Thoracic aorta (tissue), 2 donors: Measurements from ENCODE around the gene DSE. TPM values are rescaled to one million over a fixed set of nuclear protein-coding genes. Genes with fewer than 3 reads are reported as not detected.

Experiments used
- ATAC-seq: fragments of 150-250 bp; one replicate; pipeline ENCODE4 v1.8.0; 2017; ENCODE audit warnings: low read depth; ENCODE audit not compliant: insufficient number of reproducible peaks, low FRiP score
- DNase-seq: peaks from one replicate; pipeline ENCODE4 v3.0.0-alpha.2; 2020; ENCODE audit warnings: low spot score
- H3K27ac ChIP-seq, 2 donors: fragments of 200-600 bp; sonication (generic); 1 replicate in 1 of 2; 2 replicates in 1 of 2; pipeline ENCODE4 v1.5.1; 2016; ENCODE audit warnings: mild to moderate bottlenecking in 2 of 2, moderate library complexity in 2 of 2
- H3K27me3 ChIP-seq: fragments of 200-600 bp; sonication (generic); replicated peaks from 2 replicates; pipeline ENCODE4 v1.6.0; 2016; ENCODE audit warnings: mild to moderate bottlenecking; ENCODE audit not compliant: insufficient read depth
- H3K36me3 ChIP-seq: fragments of 200-600 bp; sonication (generic); one replicate; pipeline ENCODE4 v1.5.1; 2016
- H3K4me1 ChIP-seq, 2 donors: fragments of 200-600 bp; sonication (generic); 1 replicate in 1 of 2; 2 replicates in 1 of 2; pipeline versions ENCODE4 v1.5.1 to v1.6.0; 2016; ENCODE audit warnings: low read depth in 2 of 2, mild to moderate bottlenecking in 1 of 2; ENCODE audit not compliant: control insufficient read depth in 1 of 2
- H3K4me3 ChIP-seq: fragments of 200-600 bp; sonication (generic); 2 replicates; pipeline ENCODE4 v1.5.1; 2016; ENCODE audit warnings: mild to moderate bottlenecking
- H3K9me3 ChIP-seq: fragments of 200-600 bp; sonication (generic); 2 replicates; pipeline ENCODE4 v1.5.1; 2016
- CTCF ChIP-seq: fragments of 200-600 bp; sonication (generic); IDR thresholded peaks from one replicate; pipeline ENCODE4 v1.5.1; 2019; ENCODE audit warnings: antibody characterized with exemption
- total RNA-seq, 2 donors: library from RNA; depleted of rRNA; stranded (reverse); fragments of >200 nt; gene quantifications; one replicate each; pipeline versions ENCODE4 v1.1.0 to v1.2.3, GENCODE V29; 2016

The DSE gene
- total RNA-seq, 2 donors from 2014 or later = 46.7 to 65.2 TPM

- no peaks in the 10 kb centered on the region for H3K36me3 ChIP-seq
- DNase-seq (no peak), ATAC-seq (no peak)
- H3K4me1 ChIP-seq = peaks cover 6 to 16% of the 10 kb centered on the region in 2 donors
- no peak for TF ChIP-seq CTCF
- H3K9me3 ChIP-seq = no peaks in the 10 kb centered on the region
- no peak overlapping the region for H3K27ac ChIP-seq
- no peak overlapping the region for H3K4me3 ChIP-seq
- H3K27me3 ChIP-seq = no peaks in the 10 kb centered on the region
Observed at GRCh38 chr6:116380346-116380745, 9.6 kb downstream of the DSE start.

- no peak for TF ChIP-seq CTCF
- ATAC-seq = no peak
- H3K27me3 ChIP-seq = no peaks in the 10 kb centered on the region
- no peak overlapping the region for H3K4me3 ChIP-seq
- no peaks in the 10 kb centered on the region for H3K9me3 ChIP-seq
- no peaks in the 10 kb centered on the region for H3K36me3 ChIP-seq
- no peak overlapping the region for H3K27ac ChIP-seq
- no peak for DNase-seq
- peaks cover 11 to 19% of the 10 kb centered on the region in 2 donors for H3K4me1 ChIP-seq
Observed at GRCh38 chr6:116381000-116381399, 10.3 kb downstream of the DSE start.

GRCh38 chr6:116382587-116382986 lies 11.8 kb downstream of the DSE start:
- Histone ChIP-seq H3K4me3 (no peak overlapping the region), H3K27me3 (no peaks in the 10 kb centered on the region), H3K27ac (no peak overlapping the region), H3K4me1 (peaks cover 25 to 27% of the 10 kb centered on the region in 2 donors), H3K36me3 (no peaks in the 10 kb centered on the region), H3K9me3 (no peaks in the 10 kb centered on the region)
- DNase-seq (no peak), ATAC-seq (no peak)
- TF ChIP-seq CTCF = no peak

- H3K36me3 ChIP-seq = no peaks in the 10 kb centered on the region
- H3K27ac ChIP-seq = peak overlapping the region in 1 of 2 donors; percentile 64
Observed at GRCh38 chr6:116384727-116385458, 14.1 kb downstream of the DSE start.

GRCh38 chr6:116385459-116385802 lies 14.7 kb downstream of the DSE start:
- no peak overlapping the region for H3K4me3 ChIP-seq
- TF ChIP-seq CTCF = no peak
- no peaks in the 10 kb centered on the region for H3K36me3 ChIP-seq
- no peaks in the 10 kb centered on the region for H3K9me3 ChIP-seq
- peaks cover 37 to 52% of the 10 kb centered on the region in 2 donors for H3K4me1 ChIP-seq
- H3K27me3 ChIP-seq = no peaks in the 10 kb centered on the region
- H3K27ac ChIP-seq = peak overlapping the region in 1 of 2 donors; percentile 64
- DNase-seq = no peak
- peak; percentile 29 for ATAC-seq

More at GRCh38 chr6:116384727-116385458, 14.1 kb downstream of the DSE start:
- no peaks in the 10 kb centered on the region for H3K9me3 ChIP-seq
- no peak overlapping the region for H3K4me3 ChIP-seq
- no peak for ATAC-seq
- no peak for TF ChIP-seq CTCF
- no peak for DNase-seq
- H3K27me3 ChIP-seq = no peaks in the 10 kb centered on the region
- H3K4me1 ChIP-seq = peaks cover 38 to 48% of the 10 kb centered on the region in 2 donors
